ENCODE data around the gene EP400. TPM values are rescaled to one million over a fixed set of nuclear protein-coding genes. Genes with fewer than 3 reads are reported as not detected.

EP400 gene
- total and polyA plus RNA-seq, 7 donors: 8.0 to 24.5 (median 18.4) TPM

DNA sequence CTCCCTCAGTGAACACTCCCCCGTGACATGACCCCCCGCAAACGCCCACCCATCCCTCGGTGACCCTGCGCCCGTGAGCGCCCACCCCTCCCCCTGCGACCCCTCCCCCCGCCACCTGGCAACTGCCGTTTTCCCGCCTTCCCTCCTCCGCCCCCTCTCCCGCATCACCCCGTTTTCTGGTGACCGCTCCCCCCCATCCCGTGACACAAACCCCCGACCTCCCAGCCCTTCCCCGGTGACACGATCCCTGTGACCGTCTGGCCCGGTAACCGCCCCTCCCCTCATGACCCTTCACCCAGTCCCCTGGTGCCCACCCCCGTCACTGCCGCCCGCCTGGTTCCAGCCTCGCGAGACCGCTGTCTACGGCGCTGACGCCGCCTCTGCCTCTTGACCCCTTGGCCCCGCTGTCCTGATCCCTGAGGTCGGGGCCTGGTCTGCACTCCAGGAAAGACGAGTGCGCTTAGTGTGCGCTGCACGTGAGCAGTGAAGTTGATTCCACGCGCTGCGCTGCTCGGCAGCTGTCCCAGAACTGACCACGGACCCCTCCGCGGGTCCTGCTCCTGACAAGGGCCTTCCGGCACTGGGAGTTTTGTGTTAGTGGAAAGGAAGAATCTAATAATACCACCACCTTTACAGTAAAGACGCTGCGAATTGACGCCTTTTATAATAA is 135.0 kb downstream of the EP400 start:
- no peaks in the 10 kb centered on the region for H3K27me3 ChIP-seq (ENCODE audit: insufficient read depth in 3 of 3, low read length in 2 of 3)
- peak overlapping the region; percentile 95 for H3K27ac ChIP-seq
- TF ChIP-seq, protein P1, sequence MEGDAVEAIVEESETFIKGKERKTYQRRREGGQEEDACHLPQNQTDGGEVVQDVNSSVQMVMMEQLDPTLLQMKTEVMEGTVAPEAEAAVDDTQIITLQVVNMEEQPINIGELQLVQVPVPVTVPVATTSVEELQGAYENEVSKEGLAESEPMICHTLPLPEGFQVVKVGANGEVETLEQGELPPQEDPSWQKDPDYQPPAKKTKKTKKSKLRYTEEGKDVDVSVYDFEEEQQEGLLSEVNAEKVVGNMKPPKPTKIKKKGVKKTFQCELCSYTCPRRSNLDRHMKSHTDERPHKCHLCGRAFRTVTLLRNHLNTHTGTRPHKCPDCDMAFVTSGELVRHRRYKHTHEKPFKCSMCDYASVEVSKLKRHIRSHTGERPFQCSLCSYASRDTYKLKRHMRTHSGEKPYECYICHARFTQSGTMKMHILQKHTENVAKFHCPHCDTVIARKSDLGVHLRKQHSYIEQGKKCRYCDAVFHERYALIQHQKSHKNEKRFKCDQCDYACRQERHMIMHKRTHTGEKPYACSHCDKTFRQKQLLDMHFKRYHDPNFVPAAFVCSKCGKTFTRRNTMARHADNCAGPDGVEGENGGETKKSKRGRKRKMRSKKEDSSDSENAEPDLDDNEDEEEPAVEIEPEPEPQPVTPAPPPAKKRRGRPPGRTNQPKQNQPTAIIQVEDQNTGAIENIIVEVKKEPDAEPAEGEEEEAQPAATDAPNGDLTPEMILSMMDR (IDR thresholded peaks at IDR 0.05): no peak
- H3K9me3 ChIP-seq: no peaks in the 10 kb centered on the region
- H3K36me3 ChIP-seq (ENCODE audit: insufficient read depth in 1 of 2, low read depth in 1 of 2): peaks cover 0 to 10% of the 10 kb centered on the region in 2 donors
- peak overlapping the region; percentile 90 for H3K4me3 ChIP-seq
- 2 to 4% (median 3%) methylated on average over 42 to 48 of the region's 49 CpGs for WGBS, 3 donors
- peaks cover 10% of the 10 kb centered on the region for H3K4me1 ChIP-seq
- intact Hi-C loops (cut with DNase I): no loop called here
- ATAC-seq (peak; percentile 53 to 74 (median 68)), DNase-seq (peak; percentile 74 to 86)

DNA sequence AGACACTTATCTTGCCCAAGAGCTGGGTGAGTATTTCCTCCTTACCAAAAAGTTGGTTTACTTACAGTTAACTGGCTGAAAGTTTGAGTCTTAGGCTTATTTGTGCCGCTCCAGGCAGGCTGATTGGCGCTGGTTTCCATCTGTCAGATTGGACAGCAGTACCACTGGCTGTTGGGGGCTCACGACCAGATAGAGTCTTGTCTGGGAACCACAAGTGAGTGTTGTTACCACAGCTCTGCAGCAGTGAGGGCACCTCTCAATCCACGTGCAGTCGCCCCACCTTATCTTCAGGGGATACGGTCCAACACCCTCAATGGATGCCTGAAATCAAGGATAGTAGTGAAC is 135.5 kb downstream of the EP400 start:
- Histone ChIP-seq H3K36me3 (ENCODE audit: insufficient read depth in 1 of 2, low read depth in 1 of 2) (peaks cover 0 to 10% of the 10 kb centered on the region in 2 donors), H3K27me3 (ENCODE audit: insufficient read depth in 3 of 3, low read length in 2 of 3) (no peaks in the 10 kb centered on the region), H3K9me3 (no peaks in the 10 kb centered on the region), H3K4me3 (peak overlapping the region; percentile 90), H3K27ac (peak overlapping the region; percentile 95), H3K4me1 (peaks cover 10% of the 10 kb centered on the region)
- ATAC-seq (no peak), DNase-seq (no peak)
- intact Hi-C loops (cut with DNase I): no loop called here
- WGBS, 3 donors: 35 to 43% (median 40%) methylated on average over 6 of the region's 6 CpGs
- TF ChIP-seq, protein P1 (IDR thresholded peaks at IDR 0.05): no peak

DNA sequence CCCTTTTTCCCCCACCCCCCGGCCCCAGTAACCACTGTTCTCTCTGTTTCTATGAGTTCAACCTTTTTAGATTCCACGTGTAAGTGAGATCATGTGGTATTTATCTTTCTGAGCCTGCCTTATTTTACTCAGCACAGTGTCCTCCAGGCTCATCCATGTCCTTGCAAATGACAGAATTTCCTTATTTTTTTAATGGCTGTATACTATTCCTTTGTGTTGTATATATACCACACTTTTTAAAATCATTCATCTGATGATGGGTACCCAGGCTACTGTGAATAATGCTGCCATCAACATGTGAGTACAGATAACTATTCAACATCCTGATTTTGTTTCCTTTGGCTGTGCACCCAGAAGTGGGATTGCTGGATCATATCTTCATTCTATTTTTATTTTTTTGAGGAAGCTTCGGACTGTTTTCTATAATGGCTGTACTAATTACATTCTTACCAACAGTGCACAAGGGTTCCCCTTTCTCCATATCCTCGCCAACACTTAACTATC is 139.7 kb downstream of the EP400 start:
- intact Hi-C loops (cut with DNase I): no loop called here
- ATAC-seq (no peak), DNase-seq (no peak)
- WGBS, 3 donors: 87 to 90% (median 89%) methylated on average over 4 of the region's 4 CpGs
- Histone ChIP-seq H3K4me3 (no peak overlapping the region), H3K27me3 (ENCODE audit: insufficient read depth in 3 of 3, low read length in 2 of 3) (no peaks in the 10 kb centered on the region), H3K36me3 (ENCODE audit: insufficient read depth in 1 of 2, low read depth in 1 of 2) (peaks cover 0 to 16% of the 10 kb centered on the region in 2 donors), H3K27ac (no peak overlapping the region), H3K4me1 (peaks cover 4% of the 10 kb centered on the region), H3K9me3 (no peaks in the 10 kb centered on the region)
- TF ChIP-seq, protein P1 (IDR thresholded peaks at IDR 0.05): no peak

DNA sequence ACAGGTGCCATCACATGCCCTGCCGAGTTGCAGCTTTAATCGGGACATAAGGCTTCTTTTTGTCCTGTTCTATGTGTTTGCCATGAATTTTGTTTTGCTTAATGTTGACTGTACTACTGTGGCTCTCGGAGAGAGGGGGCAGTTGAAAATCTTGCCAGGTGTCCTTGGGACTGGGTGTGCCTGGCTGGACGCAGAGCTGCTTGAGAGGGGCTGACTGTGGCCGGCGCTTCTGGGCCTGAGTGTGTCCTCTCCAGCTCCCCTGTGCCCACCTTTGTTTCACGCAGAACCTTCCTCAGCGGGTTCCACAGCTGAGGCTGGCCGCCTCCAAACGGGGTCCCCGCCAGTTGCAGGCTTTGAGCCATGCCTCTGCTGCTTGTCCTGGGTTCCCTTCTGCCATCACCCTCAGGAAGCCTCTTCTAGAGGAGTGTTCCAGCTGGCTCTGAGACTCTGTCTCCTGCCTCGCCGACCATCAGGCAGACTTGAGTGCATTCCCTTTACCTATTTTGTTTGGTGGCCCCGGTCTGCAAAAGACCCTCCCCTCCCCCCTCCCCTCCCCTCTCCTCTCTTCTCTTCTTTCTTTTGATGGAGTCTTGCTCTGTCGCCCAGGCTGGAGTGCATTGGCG is 144.6 kb downstream of the EP400 start:
- peaks cover 0 to 32% of the 10 kb centered on the region in 2 donors for H3K36me3 ChIP-seq (ENCODE audit: insufficient read depth in 1 of 2, low read depth in 1 of 2)

More for the DNA sequence above, 144.6 kb downstream of the EP400 start:
- ATAC-seq (no peak), DNase-seq (no peak)
- intact Hi-C loops (cut with DNase I): no loop called here
- Histone ChIP-seq H3K4me3 (no peak overlapping the region), H3K27ac (no peak overlapping the region), H3K9me3 (no peaks in the 10 kb centered on the region), H3K27me3 (ENCODE audit: insufficient read depth in 3 of 3, low read length in 2 of 3) (no peaks in the 10 kb centered on the region), H3K4me1 (no peaks in the 10 kb centered on the region)
- 84 to 95% (median 92%) methylated on average over 13 to 16 of the region's 16 CpGs for WGBS, 3 donors
- TF ChIP-seq, protein P1 (IDR thresholded peaks at IDR 0.05): no peak
